Calu3 (cell line): ENCODE measurements around the gene OLFML2B. TPM values are rescaled to one million over a fixed set of nuclear protein-coding genes. Genes with fewer than 3 reads are reported as not detected.
"Not testable (repeated sequence)": the region's sequence is repeated elsewhere in the genome, so short reads cannot be mapped to it uniquely, and the experiment has no call there.

Experiments
- BruUV-seq: library from RNA; stranded (reverse); fragments of 400-500 nt; replicated peaks from 2 replicates; lab custom pipeline; 2021; lab: Mats Ljungman, UMichigan
- CTCF ChIA-PET: fragments of 300-600 bp; sonication (Branson Sonifier 250); formaldehyde crosslinking; loops from one replicate; lab custom pipeline; 2022; ENCODE audit warnings: antibody characterized with exemption; lab: Charles Lee
- DNase-seq: peaks from one replicate; pipeline ENCODE4 v3.0.0; 2022
- H3K27ac Mint-ChIP-seq: one replicate; pipeline ENCODE4 v1.8.0; 2022; ENCODE audit warnings: mixed read lengths; ENCODE audit not compliant: unreplicated experiment
- H3K27me3 Mint-ChIP-seq: one replicate; pipeline ENCODE4 v1.8.0; 2022; ENCODE audit warnings: mixed read lengths; ENCODE audit not compliant: unreplicated experiment
- H3K36me3 Mint-ChIP-seq: one replicate; pipeline ENCODE4 v1.8.0; 2022; ENCODE audit warnings: mild to moderate bottlenecking, moderate library complexity, mixed read lengths; ENCODE audit not compliant: insufficient read depth, unreplicated experiment
- H3K4me1 Mint-ChIP-seq: one replicate; pipeline ENCODE4 v1.8.0; 2022; ENCODE audit warnings: mild to moderate bottlenecking, low read depth, mixed read lengths; ENCODE audit not compliant: unreplicated experiment
- H3K4me3 Mint-ChIP-seq: one replicate; pipeline ENCODE4 v1.8.0; 2022; ENCODE audit warnings: mild to moderate bottlenecking, low read depth, moderate library complexity, mixed read lengths; ENCODE audit not compliant: unreplicated experiment
- H3K9me3 Mint-ChIP-seq: one replicate; pipeline ENCODE4 v1.8.0; 2022; ENCODE audit warnings: low read depth, mixed read lengths; ENCODE audit not compliant: unreplicated experiment
- intact Hi-C: fragments of 100-400 bp; cut with micrococcal nuclease; formaldehyde crosslinking; loops from one replicate; pipeline ENCODE4 v1.10.0; 2022; ENCODE audit not compliant: unreplicated experiment
- total RNA-seq: library from RNA; stranded (reverse); gene quantifications from 2 replicates; pipeline ENCODE4 v1.2.3, GENCODE V29; 2022
- TF ChIP-seq, protein P1 (sequence below): fragments of 200-600 bp; IDR thresholded peaks from one replicate; pipeline ENCODE4 v1.8.0; 2022; ENCODE audit warnings: antibody characterized with exemption; ENCODE audit not compliant: unreplicated experiment

The OLFML2B gene
- total RNA-seq, 1 experiment from 2014 or later: not detected

DNA sequence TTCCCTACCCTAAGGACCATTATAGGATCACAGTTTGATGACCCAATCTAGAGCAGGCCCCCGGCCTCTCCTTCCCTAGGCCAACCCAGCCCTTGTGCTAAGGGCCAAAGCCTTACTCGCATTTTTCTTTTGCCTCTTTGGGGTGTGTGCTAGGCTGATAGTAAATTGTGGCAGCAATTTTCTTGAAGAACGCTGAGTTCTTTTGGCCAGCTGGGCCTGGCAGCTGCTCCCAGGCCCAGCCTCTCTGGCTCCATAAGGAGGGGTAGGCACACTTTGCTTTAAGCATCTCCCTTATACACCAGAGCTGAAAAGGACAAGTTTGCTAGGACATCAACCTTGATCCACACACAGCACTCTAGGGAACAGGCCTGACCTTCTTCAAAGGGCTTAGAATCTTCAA lies 4.2 kb downstream of the OLFML2B start:
- TF ChIP-seq, protein P1, sequence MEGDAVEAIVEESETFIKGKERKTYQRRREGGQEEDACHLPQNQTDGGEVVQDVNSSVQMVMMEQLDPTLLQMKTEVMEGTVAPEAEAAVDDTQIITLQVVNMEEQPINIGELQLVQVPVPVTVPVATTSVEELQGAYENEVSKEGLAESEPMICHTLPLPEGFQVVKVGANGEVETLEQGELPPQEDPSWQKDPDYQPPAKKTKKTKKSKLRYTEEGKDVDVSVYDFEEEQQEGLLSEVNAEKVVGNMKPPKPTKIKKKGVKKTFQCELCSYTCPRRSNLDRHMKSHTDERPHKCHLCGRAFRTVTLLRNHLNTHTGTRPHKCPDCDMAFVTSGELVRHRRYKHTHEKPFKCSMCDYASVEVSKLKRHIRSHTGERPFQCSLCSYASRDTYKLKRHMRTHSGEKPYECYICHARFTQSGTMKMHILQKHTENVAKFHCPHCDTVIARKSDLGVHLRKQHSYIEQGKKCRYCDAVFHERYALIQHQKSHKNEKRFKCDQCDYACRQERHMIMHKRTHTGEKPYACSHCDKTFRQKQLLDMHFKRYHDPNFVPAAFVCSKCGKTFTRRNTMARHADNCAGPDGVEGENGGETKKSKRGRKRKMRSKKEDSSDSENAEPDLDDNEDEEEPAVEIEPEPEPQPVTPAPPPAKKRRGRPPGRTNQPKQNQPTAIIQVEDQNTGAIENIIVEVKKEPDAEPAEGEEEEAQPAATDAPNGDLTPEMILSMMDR: no peak
- CTCF ChIA-PET: interaction anchor here (1.2 kb wide), 1 partner anchor 18 kb away, joined by 7 read pairs; no protein-coding TSS in a partner anchor
- no peak overlapping the region for H3K27ac Mint-ChIP-seq
- no peak for DNase-seq
- no peaks in the 10 kb centered on the region for H3K9me3 Mint-ChIP-seq
- no TSS peak for BruUV-seq
- intact Hi-C loops: no loop called here
- H3K4me1 Mint-ChIP-seq: peaks cover 12% of the 10 kb centered on the region
- peaks cover 78% of the 10 kb centered on the region for H3K27me3 Mint-ChIP-seq
- H3K4me3 Mint-ChIP-seq: no peak overlapping the region
- peaks cover 13% of the 10 kb centered on the region for H3K36me3 Mint-ChIP-seq

DNA sequence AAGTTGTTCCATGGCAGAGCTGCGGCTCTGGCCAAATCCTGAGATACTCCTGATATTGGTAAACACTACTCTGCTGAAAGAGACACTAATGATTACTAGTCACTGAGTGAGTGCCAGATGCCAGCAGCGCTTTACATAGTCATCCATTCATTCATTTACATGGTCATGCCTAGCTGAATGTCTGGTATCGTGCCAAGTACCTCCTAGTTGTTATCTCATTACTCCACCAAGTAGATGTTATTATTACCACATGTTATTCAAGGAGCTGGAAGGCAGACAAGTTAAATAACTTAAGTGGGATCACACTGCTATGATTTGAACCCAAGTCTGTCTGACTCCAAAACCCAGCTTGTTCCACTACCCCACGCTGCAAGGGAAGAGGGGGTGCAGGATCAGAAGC lies 4.7 kb downstream of the OLFML2B start:
- no peak overlapping the region for H3K27ac Mint-ChIP-seq
- CTCF ChIA-PET: interaction anchor here (1.2 kb wide), 1 partner anchor 18 kb away, joined by 7 read pairs; no protein-coding TSS in a partner anchor
- no TSS peak for BruUV-seq

DNA sequence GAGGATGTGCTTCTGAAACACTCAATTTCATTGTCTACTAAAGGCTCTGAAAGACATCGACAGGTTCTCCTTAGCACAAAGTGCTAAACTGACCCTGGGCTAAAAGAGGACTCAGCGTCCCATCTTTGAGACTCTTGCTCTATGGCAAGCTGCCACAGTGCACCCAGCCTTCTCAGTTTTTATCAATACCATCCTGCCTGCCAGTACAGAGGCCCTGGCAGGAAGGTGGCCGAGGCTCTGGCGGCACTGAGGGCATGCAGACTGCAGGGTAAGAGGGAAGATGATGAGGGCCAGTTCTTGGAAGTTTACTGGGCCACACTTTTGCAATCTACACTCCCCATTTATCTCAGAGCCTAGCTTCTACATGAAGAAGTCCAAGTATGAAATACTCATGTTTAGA lies 5.3 kb downstream of the OLFML2B start:
- no peak for DNase-seq
- intact Hi-C loops: no loop called here
- CTCF ChIA-PET: interaction anchor here (1.2 kb wide), 1 partner anchor 19 kb away, joined by 7 read pairs; no protein-coding TSS in a partner anchor
- Mint-ChIP-seq H3K4me1 (peaks cover 4% of the 10 kb centered on the region), H3K36me3 (peaks cover 3% of the 10 kb centered on the region), H3K27me3 (peaks cover 81% of the 10 kb centered on the region), H3K4me3 (no peak overlapping the region), H3K9me3 (no peaks in the 10 kb centered on the region), H3K27ac (no peak overlapping the region)
- TF ChIP-seq, protein P1: no peak
- BruUV-seq: no TSS peak

More for the DNA sequence above, 4.7 kb downstream of the OLFML2B start:
- H3K9me3 Mint-ChIP-seq: no peaks in the 10 kb centered on the region
- peaks cover 9% of the 10 kb centered on the region for H3K36me3 Mint-ChIP-seq
- TF ChIP-seq, protein P1: no peak
- DNase-seq: peak; percentile 63
- H3K4me3 Mint-ChIP-seq: no peak overlapping the region
- H3K27me3 Mint-ChIP-seq: peaks cover 81% of the 10 kb centered on the region
- intact Hi-C loops: no loop called here
- peaks cover 7% of the 10 kb centered on the region for H3K4me1 Mint-ChIP-seq

DNA sequence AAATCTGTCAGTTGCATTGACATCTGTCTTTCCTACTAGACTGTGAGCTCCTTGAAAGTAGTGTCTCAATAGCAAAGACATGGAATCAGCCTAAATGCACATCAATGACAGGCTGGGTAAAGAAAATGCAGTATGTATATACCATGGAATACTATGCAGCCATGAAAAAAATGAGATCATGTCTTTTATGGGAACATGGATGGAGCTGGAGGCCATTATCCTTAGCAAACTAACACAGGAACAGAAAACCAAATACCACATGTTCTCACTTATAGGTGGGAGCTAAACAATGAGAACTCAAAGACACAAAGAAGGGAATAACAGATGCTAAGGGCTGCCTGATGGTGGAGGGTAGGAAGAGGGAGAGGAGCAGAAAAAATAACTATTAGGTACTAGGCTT lies 5.9 kb downstream of the OLFML2B start:
- H3K4me3 Mint-ChIP-seq, BruUV-seq, H3K27ac Mint-ChIP-seq, H3K4me1 Mint-ChIP-seq, CTCF ChIA-PET, DNase-seq, H3K9me3 Mint-ChIP-seq, intact Hi-C loops, H3K36me3 Mint-ChIP-seq: not testable (repeated sequence)
- peaks cover 81% of the 10 kb centered on the region for H3K27me3 Mint-ChIP-seq

DNA sequence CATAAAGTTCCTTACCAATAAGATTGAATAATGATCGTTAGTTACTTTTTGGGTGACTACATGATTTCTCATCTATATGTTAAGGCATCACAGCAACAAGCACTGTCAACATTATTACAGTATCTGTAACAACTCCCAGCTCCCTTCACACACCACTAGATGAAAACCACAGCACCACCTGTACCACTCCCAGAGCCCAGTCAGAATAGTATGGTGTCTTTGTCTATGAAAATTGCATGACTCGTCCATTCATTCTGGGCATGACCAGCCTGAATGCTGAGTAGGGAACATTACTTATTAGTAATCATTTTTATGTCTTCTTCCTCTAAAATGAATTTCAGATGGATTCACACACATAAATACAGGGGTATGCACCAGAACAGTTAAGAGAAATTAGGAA lies 7.0 kb downstream of the OLFML2B start:
- Mint-ChIP-seq H3K27me3 (peaks cover 71% of the 10 kb centered on the region), H3K9me3 (no peaks in the 10 kb centered on the region), H3K4me3 (no peak overlapping the region), H3K36me3 (no peaks in the 10 kb centered on the region), H3K4me1 (no peaks in the 10 kb centered on the region), H3K27ac (no peak overlapping the region)
- CTCF ChIA-PET: no interaction called here
- no peak for DNase-seq
- intact Hi-C loops: no loop called here
- TF ChIP-seq, protein P1: no peak
- no TSS peak for BruUV-seq
